Head of caudate nucleus (tissue), 42 donors: ENCODE measurements around the gene GPC5.

ENCODE experiments used
- DNase-seq, 42 donors: peaks; one replicate each; pipeline versions ENCODE4 v3.0.0 to v3.0.0-alpha.2; 2020 to 2021; ENCODE audit warnings: mixed read lengths in 7 of 42
- intact Hi-C: fragments of 100-400 bp; cut with DNase I; formaldehyde crosslinking; loops from one replicate; pipeline ENCODE4 v1.15.0; 2022

GPC5 gene

DNA sequence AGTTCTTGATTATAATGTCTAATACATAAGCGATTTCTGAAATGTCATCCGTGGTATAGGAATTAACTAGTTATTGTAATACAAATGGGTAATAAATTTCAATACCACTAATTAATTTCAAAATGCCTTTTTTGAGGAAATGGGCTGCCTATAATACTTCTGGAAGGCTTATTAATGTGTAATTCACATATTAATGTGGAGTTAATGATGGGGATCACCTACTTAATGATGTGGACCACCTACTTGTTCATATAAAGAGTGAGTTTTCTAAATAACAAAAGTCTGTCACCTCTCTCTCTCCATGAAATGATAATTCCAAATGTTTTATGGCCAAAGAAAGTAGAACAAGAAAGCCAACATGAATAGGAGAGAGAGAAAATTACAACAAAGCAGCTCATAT lies 914.4 kb downstream of the GPC5 start:
- DNase-seq = no peak
- intact Hi-C loops = no loop called here

DNA sequence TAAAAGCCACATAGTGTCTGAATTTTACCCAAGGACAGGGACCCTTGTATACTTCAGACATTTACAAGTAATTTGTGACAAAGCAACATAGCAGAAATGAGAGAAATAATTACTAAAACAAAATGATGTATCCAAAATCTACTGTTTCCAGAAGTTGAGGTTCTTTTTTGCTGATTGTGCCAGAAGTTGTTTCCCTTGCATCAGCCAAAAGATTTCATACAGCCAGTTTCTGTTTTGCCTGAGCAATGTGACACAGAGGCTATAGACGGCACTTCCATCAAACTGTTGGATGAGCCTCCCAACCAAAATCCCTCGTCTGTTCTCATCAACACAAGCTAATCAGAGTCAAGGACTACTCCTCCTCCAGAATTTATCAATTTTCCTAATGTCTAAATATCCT lies 915.0 kb downstream of the GPC5 start:
- no peak for DNase-seq
- intact Hi-C loops = no loop called here

DNA sequence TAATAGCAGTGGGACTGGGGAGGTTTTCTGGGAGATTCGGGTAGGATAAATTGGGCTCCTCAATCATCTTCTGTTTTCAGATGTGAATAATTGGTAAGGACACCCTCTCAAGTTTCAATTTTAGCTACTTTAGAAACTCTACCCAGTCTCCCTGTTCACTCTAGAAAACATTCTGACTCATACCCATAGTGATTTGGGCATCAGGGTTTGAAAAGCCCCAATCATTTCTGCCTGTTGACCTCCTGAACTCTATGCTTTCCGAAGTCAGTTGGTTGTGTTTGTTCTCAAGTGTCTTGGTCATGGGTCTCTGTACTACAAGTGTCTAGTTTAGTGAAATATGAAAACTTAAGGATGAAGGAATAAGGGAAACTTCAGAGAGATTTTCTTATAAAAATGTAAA lies 916.8 kb downstream of the GPC5 start:
- no peak for DNase-seq
- intact Hi-C loops = no loop called here

DNA sequence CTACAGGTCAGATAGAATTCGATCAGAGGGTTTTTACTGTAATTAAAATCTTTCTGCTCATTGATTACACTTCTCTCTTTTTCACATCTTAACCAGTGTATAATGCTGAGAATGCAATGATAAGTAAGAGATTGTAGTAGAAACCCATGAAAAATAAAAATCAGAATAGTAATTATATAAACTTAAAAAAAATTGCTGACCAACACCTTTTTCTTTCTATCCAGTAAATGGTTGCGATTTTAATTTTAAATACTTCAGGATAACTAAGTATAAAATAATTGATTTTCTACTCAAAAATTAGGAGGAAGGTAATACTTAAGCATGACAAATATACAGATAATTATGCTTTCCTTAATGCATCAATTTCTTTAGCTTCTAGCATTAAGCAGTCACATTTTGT lies 917.6 kb downstream of the GPC5 start:
- DNase-seq = no peak
- intact Hi-C loops = no loop called here

GRCh38 chr13:92317066-92317465 lies 918.6 kb downstream of the GPC5 start:
- intact Hi-C loops = no loop called here
- DNase-seq = no peak

- DNase-seq = no peak
- intact Hi-C loops = no loop called here
These were observed 921.9 kb downstream of the GPC5 start for GRCh38 chr13:92320323-92320722.

- no peak for DNase-seq
- intact Hi-C loops = no loop called here
These were observed 922.8 kb downstream of the GPC5 start for GRCh38 chr13:92321174-92321573.

GRCh38 chr13:92345627-92346026 lies 947.2 kb downstream of the GPC5 start:
- intact Hi-C loops = no loop called here

GRCh38 chr13:92346046-92346445 lies 947.6 kb downstream of the GPC5 start:
- intact Hi-C loops = no loop called here
- DNase-seq = no peak

More at GRCh38 chr13:92345627-92346026, 947.2 kb downstream of the GPC5 start:
- DNase-seq = no peak

- DNase-seq = no peak
- intact Hi-C loops = no loop called here
These were observed 956.2 kb downstream of the GPC5 start for GRCh38 chr13:92354583-92354982.

DNA sequence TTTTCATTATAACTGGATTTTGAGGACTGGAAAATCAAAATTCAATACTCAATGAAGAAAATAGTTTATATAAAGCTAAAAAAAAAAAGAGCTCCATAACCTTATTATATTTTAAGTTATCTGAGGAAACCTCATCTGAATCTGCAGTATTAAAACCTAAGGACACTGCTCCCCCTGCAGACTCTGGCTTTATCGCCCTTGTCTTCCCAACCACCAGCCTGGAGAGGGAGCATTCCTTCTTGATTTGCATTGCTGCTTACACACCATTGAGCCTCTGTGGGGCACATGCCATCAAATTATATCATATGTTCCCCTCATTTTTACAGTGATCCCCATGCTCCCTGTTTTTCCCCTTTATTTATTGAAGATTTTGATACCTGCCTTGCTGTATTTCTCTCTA lies 956.8 kb downstream of the GPC5 start:
- intact Hi-C loops = no loop called here
- DNase-seq = peak in 1 of 42 donors; percentile 7

GRCh38 chr13:92362717-92363116 lies 964.3 kb downstream of the GPC5 start:
- intact Hi-C loops = no loop called here
- DNase-seq = no peak

GRCh38 chr13:92365904-92366303 lies 967.5 kb downstream of the GPC5 start:
- intact Hi-C loops = no loop called here
- no peak for DNase-seq

DNA sequence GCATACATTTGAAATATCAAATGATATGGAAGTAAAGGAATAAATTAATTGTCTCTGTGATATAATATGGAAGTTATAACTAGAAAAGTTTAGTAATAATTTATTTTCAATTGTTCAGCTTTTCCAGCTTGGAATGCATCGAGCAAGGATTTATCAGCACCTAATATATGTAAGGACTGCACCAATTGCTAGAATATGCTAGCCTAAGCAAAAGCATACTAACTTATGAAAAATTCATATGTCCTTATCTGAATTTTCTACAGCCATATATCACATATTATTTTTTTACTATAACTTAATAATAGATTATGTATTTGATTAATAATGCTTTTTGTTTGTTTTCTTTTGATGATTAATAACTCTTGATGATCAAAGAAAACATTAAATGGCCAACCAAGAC lies 979.0 kb downstream of the GPC5 start:
- intact Hi-C loops = no loop called here
- DNase-seq = no peak

DNA sequence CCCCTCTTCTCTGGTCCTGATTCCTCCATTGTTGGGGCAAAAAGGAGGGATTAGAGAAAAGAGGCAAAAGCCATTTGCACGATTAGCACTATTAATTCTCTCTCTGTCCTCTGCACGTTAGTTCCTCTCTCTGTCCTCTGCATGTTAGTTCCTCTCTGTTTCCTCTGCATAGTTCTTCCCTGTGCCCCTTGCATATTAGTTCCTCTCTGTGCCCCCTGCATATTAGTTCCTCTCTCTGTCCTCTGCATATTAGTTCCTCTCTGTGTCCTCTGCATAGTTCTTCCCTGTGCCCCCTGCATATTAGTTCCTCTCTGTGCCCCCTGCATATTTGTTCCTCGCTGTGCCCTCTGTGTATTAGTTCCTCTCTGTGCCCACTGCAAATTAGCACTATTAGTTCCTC lies 981.0 kb downstream of the GPC5 start:
- no peak for DNase-seq
- intact Hi-C loops = no loop called here

DNA sequence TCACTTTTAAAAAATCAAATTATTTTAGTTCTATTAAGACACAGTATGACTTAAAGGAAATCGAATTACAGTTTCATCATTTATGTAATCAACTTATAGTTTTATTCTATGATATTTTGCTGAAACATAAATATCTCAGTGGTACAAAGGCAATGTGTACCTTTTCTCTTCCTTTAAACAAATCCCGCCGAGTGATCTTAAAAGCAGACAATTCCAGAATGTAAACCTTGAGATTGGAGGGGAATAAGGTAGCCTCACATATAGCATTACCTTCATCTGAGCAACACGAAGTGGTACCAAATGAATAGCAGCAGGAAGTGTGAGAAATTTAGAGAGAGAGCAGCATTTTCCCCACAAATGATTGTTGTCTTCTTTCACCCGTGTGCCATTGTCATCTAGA lies 986.0 kb downstream of the GPC5 start:
- intact Hi-C loops = no loop called here
- DNase-seq = no peak

- intact Hi-C loops = no loop called here
- DNase-seq = no peak
These were observed 988.8 kb downstream of the GPC5 start for GRCh38 chr13:92387245-92387644.

DNA sequence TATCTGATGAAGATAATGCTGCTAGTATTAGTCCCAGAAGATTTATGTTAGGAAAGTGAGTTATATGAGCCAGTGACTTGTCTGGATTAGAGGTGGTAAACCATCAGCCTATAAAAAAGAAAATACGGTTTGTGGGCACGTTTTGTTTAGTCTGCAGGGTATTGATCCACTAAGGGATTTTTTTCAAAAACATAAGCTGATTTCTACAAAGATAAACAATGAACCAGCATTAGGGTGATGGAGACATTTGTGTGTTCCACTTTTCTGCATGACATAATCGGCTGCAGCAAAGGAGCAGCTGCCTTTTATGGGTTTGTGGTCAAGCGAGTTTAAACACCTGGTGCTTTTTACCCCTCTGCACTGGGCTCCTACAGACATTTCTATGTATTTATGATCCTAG lies 991.8 kb downstream of the GPC5 start:
- intact Hi-C loops = no loop called here
- DNase-seq = no peak

- DNase-seq = no peak
These were observed 1005.2 kb downstream of the GPC5 start for GRCh38 chr13:92403606-92404005.

GRCh38 chr13:92407858-92408257 lies 1009.4 kb downstream of the GPC5 start:
- intact Hi-C loops = no loop called here
- DNase-seq = no peak

More at GRCh38 chr13:92403606-92404005, 1005.2 kb downstream of the GPC5 start:
- intact Hi-C loops = no loop called here

DNA sequence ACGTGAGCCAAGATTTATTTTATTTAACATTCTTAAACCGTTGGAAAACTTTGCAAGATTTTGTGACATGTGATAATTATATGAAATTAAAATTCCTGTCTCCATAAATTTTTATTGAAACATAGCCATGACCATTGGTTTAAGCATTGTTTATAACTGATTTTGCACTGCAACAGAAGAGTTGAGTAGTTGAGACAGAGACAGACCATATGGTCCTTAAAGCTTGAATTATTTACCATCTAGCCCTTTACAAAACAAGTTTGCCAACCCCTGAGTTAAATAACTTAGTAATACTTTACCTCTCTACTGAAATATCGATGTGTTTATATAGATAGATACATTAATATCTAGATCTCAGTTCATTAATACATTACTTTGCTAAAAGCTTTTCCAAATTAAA lies 1014.1 kb downstream of the GPC5 start:
- intact Hi-C loops = no loop called here
- no peak for DNase-seq

GRCh38 chr13:92412996-92413395 lies 1014.6 kb downstream of the GPC5 start:
- intact Hi-C loops = no loop called here

More at GRCh38 chr13:92412996-92413395, 1014.6 kb downstream of the GPC5 start:
- DNase-seq = no peak
